Coronary artery (tissue), 2 donors: ENCODE data around the gene ANAPC10.
A peak's percentile ranks its signal among the peaks of the same experiment; 100 is the strongest.
"Not testable (repeated sequence)": the region's sequence is repeated elsewhere in the genome, so short reads cannot be mapped to it uniquely, and the experiment has no call there.

Experiments
- DNase-seq: peaks from one replicate; pipeline ENCODE4 v3.0.0-alpha.2; 2017; ENCODE audit warnings: low spot score
- H3K27ac ChIP-seq, 2 donors: fragments of 200-600 bp; sonication (generic); one replicate each; pipeline ENCODE4 v1.5.1; 2016 to 2019
- H3K4me3 ChIP-seq: fragments of 200-600 bp; sonication (generic); 2 replicates; pipeline ENCODE4 v1.5.1; 2016; ENCODE audit warnings: mild to moderate bottlenecking, moderate library complexity
- TF ChIP-seq, protein P1 (sequence below): fragments of 200-600 bp; sonication (generic); IDR thresholded peaks from one replicate; pipeline ENCODE4 v1.5.1; 2019; ENCODE audit warnings: antibody characterized with exemption

Gene ANAPC10, protein sequence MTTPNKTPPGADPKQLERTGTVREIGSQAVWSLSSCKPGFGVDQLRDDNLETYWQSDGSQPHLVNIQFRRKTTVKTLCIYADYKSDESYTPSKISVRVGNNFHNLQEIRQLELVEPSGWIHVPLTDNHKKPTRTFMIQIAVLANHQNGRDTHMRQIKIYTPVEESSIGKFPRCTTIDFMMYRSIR

DNA sequence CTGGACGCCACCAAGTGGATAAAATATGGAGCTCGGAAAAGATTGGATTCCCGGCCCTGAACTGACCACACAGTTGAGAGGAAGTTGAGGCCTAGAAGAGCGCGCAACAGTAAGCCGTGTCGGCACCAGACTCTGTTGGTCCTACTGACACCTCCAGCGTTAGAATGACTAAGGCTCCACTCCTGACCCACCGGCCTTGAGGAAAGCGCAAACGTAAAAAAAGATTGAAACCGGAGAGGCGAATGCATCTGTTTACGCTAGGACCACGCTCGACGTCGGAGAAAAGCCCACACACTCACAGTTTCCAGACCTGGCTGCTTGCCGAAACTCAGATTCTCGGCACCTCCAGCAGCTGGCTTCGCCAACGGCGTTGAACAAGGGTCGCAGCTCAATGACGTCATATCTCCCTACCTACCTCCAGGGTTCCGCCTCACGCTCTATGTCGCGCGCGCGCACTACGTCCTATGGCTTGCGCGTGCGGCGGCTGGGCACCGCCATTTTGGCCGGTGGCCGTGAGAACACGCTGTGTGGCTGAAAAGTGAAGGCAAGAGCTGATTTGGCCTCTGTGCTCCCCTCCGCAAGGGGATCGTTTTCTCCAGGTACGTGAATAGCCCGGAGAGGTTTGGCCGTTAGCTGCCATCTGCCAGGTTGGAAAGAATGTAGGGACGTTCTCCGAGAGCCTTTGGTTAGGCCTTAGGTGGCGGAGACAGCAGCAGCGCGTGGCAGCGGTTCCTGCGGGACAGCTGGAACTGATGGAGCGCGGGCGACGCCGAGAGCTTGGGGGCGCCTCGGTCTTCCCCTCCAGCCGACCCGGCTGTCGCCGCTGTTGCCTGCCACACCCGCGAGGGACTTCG, at the start of gene ANAPC10, which contains the start of gene ABCE1:
ANAPC10 (minus strand) TSS at position 376 of the 854 bp plus-strand sequence. CDS start 2,097 bp downstream, outside the sequence.
ABCE1 (plus strand) TSS at position 491 of the 854 bp plus-strand sequence. CDS start 6,102 bp downstream, outside the sequence.
- Histone ChIP-seq H3K27ac (peak within 1 kb of the TSS; percentile 88 to 92), H3K4me3 (peak within 1 kb of the TSS; percentile 95)
- peak; percentile 95 for DNase-seq
- TF ChIP-seq, protein P1, sequence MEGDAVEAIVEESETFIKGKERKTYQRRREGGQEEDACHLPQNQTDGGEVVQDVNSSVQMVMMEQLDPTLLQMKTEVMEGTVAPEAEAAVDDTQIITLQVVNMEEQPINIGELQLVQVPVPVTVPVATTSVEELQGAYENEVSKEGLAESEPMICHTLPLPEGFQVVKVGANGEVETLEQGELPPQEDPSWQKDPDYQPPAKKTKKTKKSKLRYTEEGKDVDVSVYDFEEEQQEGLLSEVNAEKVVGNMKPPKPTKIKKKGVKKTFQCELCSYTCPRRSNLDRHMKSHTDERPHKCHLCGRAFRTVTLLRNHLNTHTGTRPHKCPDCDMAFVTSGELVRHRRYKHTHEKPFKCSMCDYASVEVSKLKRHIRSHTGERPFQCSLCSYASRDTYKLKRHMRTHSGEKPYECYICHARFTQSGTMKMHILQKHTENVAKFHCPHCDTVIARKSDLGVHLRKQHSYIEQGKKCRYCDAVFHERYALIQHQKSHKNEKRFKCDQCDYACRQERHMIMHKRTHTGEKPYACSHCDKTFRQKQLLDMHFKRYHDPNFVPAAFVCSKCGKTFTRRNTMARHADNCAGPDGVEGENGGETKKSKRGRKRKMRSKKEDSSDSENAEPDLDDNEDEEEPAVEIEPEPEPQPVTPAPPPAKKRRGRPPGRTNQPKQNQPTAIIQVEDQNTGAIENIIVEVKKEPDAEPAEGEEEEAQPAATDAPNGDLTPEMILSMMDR: no peak

DNA sequence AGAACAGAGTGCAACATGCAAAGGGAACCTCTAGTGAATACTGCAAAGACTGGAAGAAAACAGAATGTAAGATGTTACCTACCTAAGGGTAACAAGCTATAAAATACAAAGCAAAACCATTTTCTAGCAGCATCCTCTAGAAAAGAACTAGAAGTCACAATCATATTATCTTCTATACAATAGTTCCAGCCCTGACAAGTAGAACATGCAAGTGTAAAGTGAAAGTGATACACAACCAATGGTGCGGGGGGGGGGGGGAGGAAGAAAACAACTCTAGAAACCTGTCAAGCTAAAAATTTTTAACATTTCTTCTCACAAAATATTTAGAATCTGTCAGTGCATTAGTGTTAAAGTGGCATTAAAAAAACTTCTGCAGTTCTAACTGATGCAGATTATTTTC, 38.2 kb upstream of the ANAPC10 start:
- not testable (repeated sequence) for DNase-seq, H3K4me3 ChIP-seq, H3K27ac ChIP-seq

DNA sequence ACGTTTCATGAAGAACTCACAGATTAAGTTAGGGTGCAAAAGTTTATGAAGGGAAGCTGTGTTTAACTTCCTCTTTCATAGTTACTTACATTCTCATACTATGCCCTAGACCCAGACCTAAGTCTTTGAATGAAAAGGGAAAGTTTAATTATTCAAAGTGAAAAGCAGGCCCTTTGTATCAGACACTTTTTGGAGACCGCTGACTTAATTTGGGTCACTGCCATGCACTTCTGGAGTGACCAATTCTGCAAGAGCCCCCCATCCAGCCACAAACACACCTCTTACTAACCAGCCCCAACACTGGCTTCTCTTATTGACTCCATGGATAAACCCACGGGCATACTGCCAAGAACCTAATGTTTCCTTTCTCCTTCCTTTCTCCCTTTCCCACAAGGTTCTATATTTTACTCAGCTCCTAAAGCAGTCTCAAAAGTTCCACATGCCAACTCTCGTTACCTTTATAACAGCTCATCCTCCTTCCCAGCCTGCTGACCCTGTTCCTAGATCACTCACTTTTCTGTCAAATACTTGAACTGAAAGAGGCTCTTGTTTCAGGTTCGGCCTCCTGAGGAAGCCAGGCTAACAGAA, 34.6 kb upstream of the ANAPC10 start:
- TF ChIP-seq, protein P1: no peak
- no peak for DNase-seq
- H3K27ac ChIP-seq: no peak overlapping the region

DNA sequence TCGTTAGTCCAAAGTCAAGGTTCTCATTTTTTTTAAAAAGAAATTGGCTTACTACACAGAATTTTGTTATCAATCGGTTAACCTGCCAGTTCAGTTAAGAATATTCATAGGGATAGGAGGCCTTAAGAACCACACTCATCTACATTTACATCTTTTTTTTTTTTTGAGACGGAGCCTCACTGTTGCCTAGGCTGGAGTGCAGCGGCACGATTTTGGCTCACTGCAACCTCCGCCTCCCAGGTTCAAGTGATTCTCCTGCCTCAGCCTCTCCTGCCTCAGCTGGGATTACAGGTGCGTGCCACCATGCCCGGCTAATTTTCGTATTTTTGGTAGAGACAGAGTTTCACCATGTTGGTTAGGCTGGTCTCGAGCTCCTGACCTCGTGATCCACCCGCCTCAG, 33.9 kb upstream of the ANAPC10 start:
- TF ChIP-seq, protein P1: no peak
- H3K4me3 ChIP-seq: no peak overlapping the region
- DNase-seq: no peak
- no peak overlapping the region for H3K27ac ChIP-seq

More for the DNA sequence above, 34.6 kb upstream of the ANAPC10 start:
- no peak overlapping the region for H3K4me3 ChIP-seq

DNA sequence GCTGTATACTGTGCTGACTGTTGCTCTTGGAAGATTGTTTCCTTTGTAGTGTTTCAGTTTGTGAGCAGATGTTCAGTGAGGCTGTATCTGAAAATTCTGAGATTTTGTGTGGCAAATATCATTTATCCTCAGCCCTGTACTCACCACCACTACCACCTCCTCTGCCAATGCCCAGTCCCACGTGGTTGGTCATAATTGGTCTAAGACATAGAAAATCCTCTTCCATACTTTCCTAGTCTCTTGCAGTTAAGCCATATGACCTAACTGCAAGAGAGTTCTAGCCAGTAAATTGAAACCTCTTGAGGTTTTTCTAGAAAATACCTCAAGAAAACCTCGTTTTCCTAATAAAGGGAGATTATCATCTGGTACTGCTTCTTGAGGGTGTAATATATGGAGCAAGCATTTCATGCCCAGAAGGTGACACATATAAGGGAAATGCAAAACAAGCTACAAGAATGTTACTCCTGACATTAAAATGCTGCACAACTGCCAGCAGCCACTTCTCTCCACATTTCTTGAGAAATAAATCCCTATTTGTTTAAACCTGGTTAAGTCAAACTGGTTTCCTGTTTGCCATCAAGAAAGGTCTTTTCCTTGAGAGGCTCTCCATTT, 32.9 kb upstream of the ANAPC10 start:
- TF ChIP-seq, protein P1: no peak

DNA sequence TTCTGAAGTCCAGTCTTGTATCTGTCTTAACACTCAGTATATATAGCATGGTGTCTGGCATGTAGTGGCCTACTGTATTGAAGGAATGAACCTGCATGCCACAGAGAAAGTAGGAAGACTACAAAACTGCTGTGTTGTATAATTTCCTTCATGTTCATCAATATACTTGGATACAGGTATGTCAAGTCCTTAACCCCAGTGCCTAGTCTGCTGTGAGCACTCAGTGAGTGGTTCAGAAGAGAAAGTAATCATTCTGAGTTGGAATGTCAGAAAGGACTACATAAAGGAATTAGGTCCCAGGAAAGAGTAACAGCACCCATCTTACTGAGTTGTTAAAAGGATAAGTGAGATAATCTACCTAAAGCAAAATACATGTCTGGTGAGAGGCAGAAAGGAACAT, 32.1 kb upstream of the ANAPC10 start:
- Histone ChIP-seq H3K27ac (no peak overlapping the region), H3K4me3 (no peak overlapping the region)
- TF ChIP-seq, protein P1: no peak
- no peak for DNase-seq

More for the DNA sequence above, 32.9 kb upstream of the ANAPC10 start:
- Histone ChIP-seq H3K4me3 (no peak overlapping the region), H3K27ac (no peak overlapping the region)
- no peak for DNase-seq

DNA sequence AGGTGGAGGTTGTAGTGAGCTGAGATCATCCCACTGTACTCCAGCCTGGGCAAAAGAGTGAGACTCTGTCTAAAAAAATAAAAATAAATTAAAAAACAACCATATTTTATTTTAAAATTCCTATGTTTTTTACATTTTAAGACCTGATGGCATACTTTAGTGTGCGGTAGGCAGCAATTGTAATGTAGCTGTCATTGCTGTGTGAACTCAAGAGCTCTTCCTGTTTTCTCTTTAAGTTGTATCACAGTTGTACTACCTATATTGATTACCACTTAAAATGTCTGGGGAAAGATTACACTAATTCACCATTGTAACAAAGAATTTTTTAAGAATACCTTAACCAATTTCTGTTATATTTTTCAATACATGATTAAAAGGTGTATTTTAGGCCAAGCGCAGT, 27.4 kb upstream of the ANAPC10 start:
- H3K27ac ChIP-seq: no peak overlapping the region
- TF ChIP-seq, protein P1: no peak
- H3K4me3 ChIP-seq: no peak overlapping the region
- DNase-seq: no peak
